MM.1S (cell line): Measurements from ENCODE around the gene ZBTB17.

Source experiments
- DNase-seq: peaks from one replicate; pipeline ENCODE4 v3.0.0-alpha.2; 2015
- H2AFZ ChIP-seq: fragments of 300-600 bp; sonication (generic); 2 replicates; pipeline ENCODE4 v1.6.0; 2016; ENCODE audit warnings: antibody characterized with exemption, low read length
- H3F3A ChIP-seq: fragments of 300-600 bp; sonication (generic); 2 replicates; pipeline ENCODE4 v1.6.1; 2016; ENCODE audit warnings: mild to moderate bottlenecking, antibody characterized with exemption, low read length, moderate library complexity, mixed read lengths; ENCODE audit not compliant: insufficient read depth
- H3K27ac ChIP-seq: fragments of 300-600 bp; sonication (generic); 2 replicates; pipeline ENCODE4 v1.5.1; 2016; ENCODE audit warnings: mild to moderate bottlenecking, low read length
- H3K27me3 ChIP-seq: fragments of 300-600 bp; sonication (generic); replicated peaks from 2 replicates; pipeline ENCODE4 v1.6.0; 2016; ENCODE audit warnings: low read length; ENCODE audit not compliant: insufficient read depth
- H3K36me3 ChIP-seq: fragments of 300-600 bp; sonication (generic); replicated peaks from 2 replicates; pipeline ENCODE4 v1.6.1; 2016; ENCODE audit warnings: mild to moderate bottlenecking, low read length, mixed read lengths; ENCODE audit not compliant: insufficient read depth
- H3K4me1 ChIP-seq: fragments of 300-600 bp; sonication (generic); 2 replicates; pipeline ENCODE4 v1.6.1; 2016; ENCODE audit warnings: low read length, mixed read lengths
- H3K4me2 ChIP-seq: fragments of 300-600 bp; sonication (generic); 2 replicates; pipeline ENCODE4 v1.6.0; 2016; ENCODE audit warnings: low read depth, low read length
- H3K4me3 ChIP-seq: fragments of 300-600 bp; sonication (generic); 2 replicates; pipeline ENCODE4 v1.5.1; 2016; ENCODE audit warnings: low read length, mixed read lengths
- H3K79me2 ChIP-seq: fragments of 300-600 bp; sonication (generic); 2 replicates; pipeline ENCODE4 v1.6.1; 2016; ENCODE audit warnings: mixed run types, low read length, mixed read lengths
- H3K9ac ChIP-seq: fragments of 300-600 bp; sonication (generic); 2 replicates; pipeline ENCODE4 v1.6.1; 2016; ENCODE audit warnings: low read length, mixed read lengths
- H3K9me2 ChIP-seq: fragments of 300-600 bp; sonication (generic); replicated peaks from 2 replicates; pipeline ENCODE4 v1.6.1; 2016; ENCODE audit warnings: mild to moderate bottlenecking, low read length, mixed read lengths; ENCODE audit not compliant: insufficient read depth
- H3K9me3 ChIP-seq: fragments of 300-600 bp; sonication (generic); replicated peaks from 2 replicates; pipeline ENCODE4 v1.6.1; 2016; ENCODE audit warnings: mild to moderate bottlenecking, low read length, mixed read lengths; ENCODE audit not compliant: insufficient read depth
- H4K20me1 ChIP-seq: fragments of 300-600 bp; sonication (generic); 2 replicates; pipeline ENCODE4 v1.6.1; 2016; ENCODE audit warnings: mild to moderate bottlenecking, low read length, moderate library complexity, mixed read lengths; ENCODE audit not compliant: insufficient read depth
- EZH2 ChIP-seq: fragments of 300-600 bp; sonication (generic); optimal IDR thresholded peaks from 2 replicates; pipeline ENCODE3; 2017; ENCODE audit warnings: low read depth, mild to moderate bottlenecking, antibody characterized with exemption, low read length, mixed read lengths
- EZH2phosphoT487 ChIP-seq: fragments of 300-600 bp; sonication (generic); IDR thresholded peaks from 2 replicates; pipeline ENCODE4 v1.6.1; 2018; ENCODE audit warnings: antibody characterized with exemption, low read length
- TF ChIP-seq, protein P1 (sequence below): fragments of 300-600 bp; sonication (generic); IDR thresholded peaks from 2 replicates; pipeline ENCODE4 v1.5.1; 2016; ENCODE audit warnings: antibody characterized with exemption, low read length, mixed read lengths

ZBTB17 gene

DNA sequence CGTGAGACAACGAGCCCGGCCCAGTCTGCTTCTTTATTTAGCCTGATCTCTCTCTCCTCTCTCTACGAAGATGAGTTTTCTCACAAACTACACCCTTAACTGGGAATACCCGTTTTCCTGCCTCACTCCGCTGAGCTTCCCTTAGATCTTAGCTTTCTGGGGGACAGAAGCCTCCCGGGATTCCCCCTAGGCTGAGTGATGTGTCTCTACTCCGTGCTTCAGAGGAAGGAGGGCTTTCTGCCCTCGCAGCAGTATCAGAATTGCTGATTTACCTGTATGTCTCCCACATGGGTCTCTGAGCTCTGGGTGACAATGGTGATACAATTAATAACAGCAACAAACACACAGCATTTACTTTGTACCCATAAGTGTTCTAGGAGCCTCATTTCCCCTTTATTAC, 1.0 kb downstream of the ZBTB17 start:
- Histone ChIP-seq H3F3A (0 out of 2 replicates have a peak, but pooled peaks cover 2% of the 10 kb centered on the region), H3K27ac (no peak overlapping the region), H3K79me2 (peaks cover 36% of the 10 kb centered on the region), H3K4me3 (peak overlapping the region; percentile 84), H2AFZ (peak overlapping the region; percentile 52), H3K27me3 (no peaks in the 10 kb centered on the region), H4K20me1 (no peaks in the 10 kb centered on the region), H3K9me3 (no peaks in the 10 kb centered on the region), H3K36me3 (no peaks in the 10 kb centered on the region), H3K9ac (peak overlapping the region; percentile 56; the same call in 1 of the 2 replicates), H3K9me2 (no peaks in the 10 kb centered on the region), H3K4me1 (0 out of 2 replicates have a peak, but pooled peaks cover 9% of the 10 kb centered on the region), H3K4me2 (peak overlapping the region; percentile 85)
- TF ChIP-seq, protein P1, sequence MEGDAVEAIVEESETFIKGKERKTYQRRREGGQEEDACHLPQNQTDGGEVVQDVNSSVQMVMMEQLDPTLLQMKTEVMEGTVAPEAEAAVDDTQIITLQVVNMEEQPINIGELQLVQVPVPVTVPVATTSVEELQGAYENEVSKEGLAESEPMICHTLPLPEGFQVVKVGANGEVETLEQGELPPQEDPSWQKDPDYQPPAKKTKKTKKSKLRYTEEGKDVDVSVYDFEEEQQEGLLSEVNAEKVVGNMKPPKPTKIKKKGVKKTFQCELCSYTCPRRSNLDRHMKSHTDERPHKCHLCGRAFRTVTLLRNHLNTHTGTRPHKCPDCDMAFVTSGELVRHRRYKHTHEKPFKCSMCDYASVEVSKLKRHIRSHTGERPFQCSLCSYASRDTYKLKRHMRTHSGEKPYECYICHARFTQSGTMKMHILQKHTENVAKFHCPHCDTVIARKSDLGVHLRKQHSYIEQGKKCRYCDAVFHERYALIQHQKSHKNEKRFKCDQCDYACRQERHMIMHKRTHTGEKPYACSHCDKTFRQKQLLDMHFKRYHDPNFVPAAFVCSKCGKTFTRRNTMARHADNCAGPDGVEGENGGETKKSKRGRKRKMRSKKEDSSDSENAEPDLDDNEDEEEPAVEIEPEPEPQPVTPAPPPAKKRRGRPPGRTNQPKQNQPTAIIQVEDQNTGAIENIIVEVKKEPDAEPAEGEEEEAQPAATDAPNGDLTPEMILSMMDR: no peak
- TF ChIP-seq EZH2phosphoT487 (no peak), EZH2 (no peak)
- no peak for DNase-seq

DNA sequence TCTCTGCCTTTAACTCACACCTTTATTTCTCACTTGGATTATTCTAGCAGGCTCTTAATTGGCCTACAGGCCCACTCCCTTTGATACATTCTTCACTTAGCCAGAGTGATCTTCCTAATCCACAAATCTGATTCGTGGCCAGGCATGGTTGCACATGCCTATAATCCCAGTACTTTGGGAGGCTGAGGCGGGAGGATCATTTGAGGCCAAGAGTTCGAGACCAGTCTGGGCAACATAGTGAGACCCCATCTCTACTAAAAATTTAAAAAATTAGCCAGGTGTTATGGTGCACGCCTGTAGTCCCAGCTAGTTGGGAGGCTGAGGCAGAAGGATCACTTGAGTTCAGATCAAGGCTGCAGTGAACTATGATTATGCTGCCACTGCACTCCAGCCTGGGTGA, 2.1 kb downstream of the ZBTB17 start:
- no peak overlapping the region for H3K9ac ChIP-seq
- no peaks in the 10 kb centered on the region for H3K9me3 ChIP-seq
- H3K4me2 ChIP-seq: no peak overlapping the region
- no peak for DNase-seq
- H4K20me1 ChIP-seq: no peaks in the 10 kb centered on the region
- H3F3A ChIP-seq: 0 out of 2 replicates have a peak, but pooled peaks cover 2% of the 10 kb centered on the region
- no peak overlapping the region for H3K27ac ChIP-seq
- TF ChIP-seq EZH2phosphoT487 (no peak), EZH2 (no peak)
- TF ChIP-seq, protein P1: no peak
- H3K27me3 ChIP-seq: no peaks in the 10 kb centered on the region
- no peaks in the 10 kb centered on the region for H3K9me2 ChIP-seq
- H3K4me1 ChIP-seq: 0 out of 2 replicates have a peak, but pooled peaks cover 9% of the 10 kb centered on the region
- no peaks in the 10 kb centered on the region for H3K36me3 ChIP-seq
- no peak overlapping the region for H2AFZ ChIP-seq
- peaks cover 46% of the 10 kb centered on the region for H3K79me2 ChIP-seq
- no peak overlapping the region for H3K4me3 ChIP-seq

DNA sequence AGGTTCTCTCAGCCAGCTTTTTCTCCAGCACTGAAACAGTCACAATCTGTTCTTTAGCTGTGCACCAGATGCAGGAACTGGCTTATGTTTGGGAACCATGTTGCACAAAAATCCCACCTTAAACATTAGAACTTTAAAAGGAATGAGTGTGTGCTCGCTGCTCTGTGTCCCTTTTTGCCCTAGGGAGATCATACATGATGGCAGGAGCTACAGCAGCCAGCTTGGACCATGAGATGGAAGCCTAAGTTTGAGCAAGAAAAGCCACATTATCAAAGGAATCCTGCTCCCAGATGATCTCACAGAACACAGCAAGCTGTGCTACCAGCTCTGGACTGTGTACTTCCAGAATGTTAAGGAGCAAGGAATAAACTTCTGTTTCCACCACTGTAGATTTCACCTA, 3.5 kb downstream of the ZBTB17 start:
- Histone ChIP-seq H3K79me2 (peaks cover 60% of the 10 kb centered on the region), H3K27me3 (no peaks in the 10 kb centered on the region), H3K4me1 (0 out of 2 replicates have a peak, but pooled peaks cover 9% of the 10 kb centered on the region), H3K4me3 (no peak overlapping the region), H3K9me2 (no peaks in the 10 kb centered on the region), H4K20me1 (no peaks in the 10 kb centered on the region), H3F3A (0 out of 2 replicates have a peak, but pooled peaks cover 2% of the 10 kb centered on the region), H3K9me3 (no peaks in the 10 kb centered on the region), H3K4me2 (no peak overlapping the region), H2AFZ (no peak overlapping the region), H3K9ac (no peak overlapping the region), H3K36me3 (no peaks in the 10 kb centered on the region), H3K27ac (no peak overlapping the region)
- no peak for TF ChIP-seq EZH2
- no peak for TF ChIP-seq EZH2phosphoT487
- TF ChIP-seq, protein P1: no peak
- DNase-seq: no peak
